Neural cell (in vitro differentiated cells): ENCODE results near the gene LRRC49.

Experiments
- EP300 ChIP-seq: fragments of 450-650 bp; conservative IDR thresholded peaks from 2 replicates; pipeline ENCODE4 v1.6.1; 2014; ENCODE audit warnings: antibody characterized with exemption, mild to moderate bottlenecking, moderate library complexity; ENCODE audit not compliant: poor library complexity, severe bottlenecking
- EZH2 ChIP-seq: fragments of 200-600, 300-800 bp; shearing (Covaris generic), sonication (generic); IDR thresholded peaks from 2 replicates; pipeline ENCODE4 v1.6.1; 2014; ENCODE audit warnings: antibody characterized with exemption, low read length, borderline replicate concordance, mild to moderate bottlenecking; ENCODE audit not compliant: insufficient read depth, poor library complexity, severe bottlenecking
- MXI1 ChIP-seq: fragments of 450-650 bp; conservative IDR thresholded peaks from 2 replicates; pipeline ENCODE4 v1.6.1; 2014; ENCODE audit warnings: antibody characterized with exemption, mild to moderate bottlenecking; ENCODE audit not compliant: poor library complexity, severe bottlenecking
- POLR2AphosphoS5 ChIP-seq: IDR thresholded peaks from 2 replicates; pipeline ENCODE4 v1.6.1; 2012
- RAD21 ChIP-seq: fragments of 450-650 bp; conservative IDR thresholded peaks from 2 replicates; pipeline ENCODE4 v1.6.1; 2014; ENCODE audit warnings: antibody characterized with exemption, mild to moderate bottlenecking, moderate library complexity
- SMC3 ChIP-seq: fragments of 450-650 bp; conservative IDR thresholded peaks from 2 replicates; pipeline ENCODE4 v1.6.1; 2014; ENCODE audit warnings: antibody characterized with exemption, mild to moderate bottlenecking, moderate library complexity; ENCODE audit not compliant: poor library complexity
- TAF1 ChIP-seq: IDR thresholded peaks from 2 replicates; pipeline ENCODE4 v1.6.1; 2012; ENCODE audit warnings: low read depth
- TF ChIP-seq, protein P1 (sequence below): fragments of 450-650 bp; IDR thresholded peaks from 2 replicates; pipeline ENCODE4 v1.5.1; 2014; ENCODE audit warnings: antibody characterized with exemption, mild to moderate bottlenecking, moderate library complexity; ENCODE audit not compliant: poor library complexity, severe bottlenecking
- TF ChIP-seq, protein P2 (sequence below): IDR thresholded peaks from 2 replicates; pipeline ENCODE4 v1.6.1; 2012; ENCODE audit warnings: borderline replicate concordance

DNA sequence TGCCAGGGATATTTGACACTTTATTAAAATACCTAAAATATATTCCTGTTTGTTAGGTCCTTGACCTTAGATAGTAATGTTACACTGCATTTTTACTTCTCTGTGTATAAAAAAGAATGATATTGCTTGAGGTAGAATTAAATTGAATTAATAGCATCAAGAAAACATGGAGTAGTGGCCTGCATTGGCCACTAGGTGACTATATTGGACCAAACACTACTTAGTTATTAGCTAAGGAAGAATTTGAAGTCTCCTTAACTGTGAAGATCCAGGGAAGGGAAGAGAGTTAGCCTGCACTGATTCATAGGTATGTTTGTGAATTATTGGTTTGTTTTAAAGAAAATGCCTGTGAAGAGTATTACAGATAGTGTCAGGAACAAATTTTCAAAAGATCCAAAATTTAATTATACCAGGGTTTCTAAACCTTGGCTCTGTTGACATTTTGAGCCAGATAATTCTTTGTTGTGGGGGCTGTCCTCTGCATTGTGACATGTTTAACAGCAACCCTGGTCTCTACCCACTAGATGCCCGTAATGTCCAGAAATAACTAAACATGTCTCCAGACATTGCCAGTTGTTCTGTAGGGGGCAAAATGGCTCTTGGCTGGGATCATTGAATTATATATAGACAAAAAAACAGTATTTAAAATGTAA, 119.0 kb downstream of the LRRC49 start:
- TF ChIP-seq EZH2 (no peak), SMC3 (peak; percentile 73), POLR2AphosphoS5 (no peak), TAF1 (no peak), EP300 (no peak), MXI1 (no peak), RAD21 (peak; percentile 72)
- TF ChIP-seq, protein P1, sequence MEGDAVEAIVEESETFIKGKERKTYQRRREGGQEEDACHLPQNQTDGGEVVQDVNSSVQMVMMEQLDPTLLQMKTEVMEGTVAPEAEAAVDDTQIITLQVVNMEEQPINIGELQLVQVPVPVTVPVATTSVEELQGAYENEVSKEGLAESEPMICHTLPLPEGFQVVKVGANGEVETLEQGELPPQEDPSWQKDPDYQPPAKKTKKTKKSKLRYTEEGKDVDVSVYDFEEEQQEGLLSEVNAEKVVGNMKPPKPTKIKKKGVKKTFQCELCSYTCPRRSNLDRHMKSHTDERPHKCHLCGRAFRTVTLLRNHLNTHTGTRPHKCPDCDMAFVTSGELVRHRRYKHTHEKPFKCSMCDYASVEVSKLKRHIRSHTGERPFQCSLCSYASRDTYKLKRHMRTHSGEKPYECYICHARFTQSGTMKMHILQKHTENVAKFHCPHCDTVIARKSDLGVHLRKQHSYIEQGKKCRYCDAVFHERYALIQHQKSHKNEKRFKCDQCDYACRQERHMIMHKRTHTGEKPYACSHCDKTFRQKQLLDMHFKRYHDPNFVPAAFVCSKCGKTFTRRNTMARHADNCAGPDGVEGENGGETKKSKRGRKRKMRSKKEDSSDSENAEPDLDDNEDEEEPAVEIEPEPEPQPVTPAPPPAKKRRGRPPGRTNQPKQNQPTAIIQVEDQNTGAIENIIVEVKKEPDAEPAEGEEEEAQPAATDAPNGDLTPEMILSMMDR, result peak; percentile 70
- TF ChIP-seq, protein P2, sequence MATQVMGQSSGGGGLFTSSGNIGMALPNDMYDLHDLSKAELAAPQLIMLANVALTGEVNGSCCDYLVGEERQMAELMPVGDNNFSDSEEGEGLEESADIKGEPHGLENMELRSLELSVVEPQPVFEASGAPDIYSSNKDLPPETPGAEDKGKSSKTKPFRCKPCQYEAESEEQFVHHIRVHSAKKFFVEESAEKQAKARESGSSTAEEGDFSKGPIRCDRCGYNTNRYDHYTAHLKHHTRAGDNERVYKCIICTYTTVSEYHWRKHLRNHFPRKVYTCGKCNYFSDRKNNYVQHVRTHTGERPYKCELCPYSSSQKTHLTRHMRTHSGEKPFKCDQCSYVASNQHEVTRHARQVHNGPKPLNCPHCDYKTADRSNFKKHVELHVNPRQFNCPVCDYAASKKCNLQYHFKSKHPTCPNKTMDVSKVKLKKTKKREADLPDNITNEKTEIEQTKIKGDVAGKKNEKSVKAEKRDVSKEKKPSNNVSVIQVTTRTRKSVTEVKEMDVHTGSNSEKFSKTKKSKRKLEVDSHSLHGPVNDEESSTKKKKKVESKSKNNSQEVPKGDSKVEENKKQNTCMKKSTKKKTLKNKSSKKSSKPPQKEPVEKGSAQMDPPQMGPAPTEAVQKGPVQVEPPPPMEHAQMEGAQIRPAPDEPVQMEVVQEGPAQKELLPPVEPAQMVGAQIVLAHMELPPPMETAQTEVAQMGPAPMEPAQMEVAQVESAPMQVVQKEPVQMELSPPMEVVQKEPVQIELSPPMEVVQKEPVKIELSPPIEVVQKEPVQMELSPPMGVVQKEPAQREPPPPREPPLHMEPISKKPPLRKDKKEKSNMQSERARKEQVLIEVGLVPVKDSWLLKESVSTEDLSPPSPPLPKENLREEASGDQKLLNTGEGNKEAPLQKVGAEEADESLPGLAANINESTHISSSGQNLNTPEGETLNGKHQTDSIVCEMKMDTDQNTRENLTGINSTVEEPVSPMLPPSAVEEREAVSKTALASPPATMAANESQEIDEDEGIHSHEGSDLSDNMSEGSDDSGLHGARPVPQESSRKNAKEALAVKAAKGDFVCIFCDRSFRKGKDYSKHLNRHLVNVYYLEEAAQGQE, result no peak
